HPDE6-E6E7 (cell line): ENCODE data around the gene DMRT3.
"Not testable (repeated sequence)": the region's sequence is repeated elsewhere in the genome, so short reads cannot be mapped to it uniquely, and the experiment has no call there.

Experiments used
- DNase-seq: peaks from one replicate; pipeline ENCODE4 v3.0.0; 2011; ENCODE audit warnings: missing footprints; ENCODE audit errors: extremely low spot score

The DMRT3 gene

DNA sequence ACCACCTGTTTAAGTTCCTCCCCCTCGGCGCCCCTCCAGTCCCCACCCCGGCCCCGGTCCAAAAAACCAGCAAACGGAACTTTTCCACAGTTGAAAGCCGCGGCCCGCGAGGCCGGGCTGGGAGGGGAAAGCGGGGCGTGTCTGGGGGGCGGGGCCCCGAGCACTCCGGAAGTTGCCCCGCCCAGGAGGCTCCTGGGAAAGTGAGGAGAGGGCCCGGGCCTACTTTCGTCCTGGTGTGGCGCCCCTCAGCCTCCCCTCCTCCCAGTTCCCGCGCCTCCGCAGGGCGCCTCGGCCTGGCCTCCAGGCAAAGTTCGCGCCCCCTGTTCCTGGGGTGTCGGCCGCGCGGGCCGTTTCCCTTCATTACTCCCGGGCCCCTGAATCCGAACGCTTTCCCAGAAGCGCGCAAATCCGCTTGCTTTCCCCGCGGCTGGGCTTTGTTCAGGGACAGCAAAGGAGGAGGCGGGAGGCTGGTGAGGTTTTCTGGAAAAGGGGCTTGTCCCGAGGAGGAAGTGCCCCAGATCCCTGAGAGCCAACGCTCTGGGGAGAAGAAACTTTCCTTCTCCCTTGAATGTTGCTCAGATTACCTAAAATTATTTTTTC lies 4.5 kb upstream of the DMRT3 start:
- no peak for DNase-seq

GRCh38 chr9:972501-973294 lies 3.8 kb upstream of the DMRT3 start:
- DNase-seq: no peak

DNA sequence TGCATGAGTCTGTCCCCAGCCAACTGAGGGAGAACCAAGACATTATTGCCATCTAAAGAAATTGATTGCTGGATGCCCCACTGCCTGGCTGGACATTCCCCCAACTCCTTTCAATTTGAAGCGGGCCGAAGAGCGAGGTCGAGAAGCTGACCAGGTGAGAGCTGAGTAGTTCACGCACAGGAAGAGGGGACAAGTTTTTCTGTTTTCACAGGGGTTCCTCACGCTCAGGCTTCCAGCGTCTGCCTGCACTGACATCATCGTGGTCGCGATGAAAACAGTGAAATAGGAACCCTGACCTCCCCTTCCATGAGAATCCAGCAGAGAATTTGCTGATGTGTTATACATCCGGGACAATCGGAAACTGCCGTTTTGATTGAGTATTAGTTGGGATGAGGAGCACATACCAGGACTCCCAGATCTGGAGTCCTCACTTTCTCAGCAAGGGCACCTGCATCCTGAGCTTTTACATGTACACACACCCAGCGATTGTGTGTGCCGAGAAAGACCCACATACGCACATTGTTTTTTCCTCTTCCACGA lies 3.1 kb upstream of the DMRT3 start:
- DNase-seq: no peak

DNA sequence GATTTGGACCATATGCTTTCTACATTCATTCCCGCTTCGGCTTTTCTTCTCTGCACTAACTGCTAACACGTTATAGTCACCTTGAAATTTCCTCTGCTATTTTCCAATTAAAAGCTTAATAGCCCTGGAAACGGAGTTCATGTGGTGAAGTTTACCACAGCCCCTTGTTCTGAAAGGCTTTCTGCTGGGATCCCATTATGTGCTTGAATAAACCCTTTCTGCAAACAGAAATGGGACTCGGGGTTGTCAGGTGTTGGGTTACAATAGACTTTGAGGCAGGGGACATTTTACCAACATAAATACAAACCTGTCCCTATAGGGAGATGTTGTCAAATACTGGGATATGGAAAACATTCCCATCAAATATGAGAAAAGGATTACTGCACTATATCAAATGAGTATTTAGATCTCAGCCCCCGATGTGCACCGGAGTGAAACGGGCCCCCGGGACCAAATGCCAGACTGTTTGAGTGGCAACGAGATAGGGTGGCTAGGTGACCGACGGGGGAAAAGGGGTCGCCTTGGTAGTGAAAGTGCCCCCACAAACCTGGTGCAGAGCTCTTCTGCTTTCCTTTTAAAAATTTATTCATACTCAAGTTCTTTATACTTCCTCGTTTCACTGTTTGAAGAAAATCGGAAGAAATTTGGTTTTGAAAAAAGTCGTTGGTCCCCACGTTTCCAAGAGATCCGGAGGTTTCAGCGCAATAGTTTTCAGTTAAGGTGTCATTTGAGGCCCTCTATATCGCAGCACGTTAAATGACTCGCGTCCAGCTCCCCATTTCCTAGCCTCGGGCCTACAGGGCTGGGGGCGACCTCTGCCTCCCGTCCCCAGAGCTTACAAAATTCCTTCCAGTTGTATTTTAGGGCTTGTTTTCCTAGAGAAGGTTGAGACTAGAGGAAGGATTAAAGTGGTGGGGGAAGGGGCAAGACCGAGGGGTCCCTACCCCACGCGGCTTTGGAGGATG lies 2.1 kb upstream of the DMRT3 start:
- DNase-seq: no peak

- no peak for DNase-seq
Observed at GRCh38 chr9:974996-975739, 1.3 kb upstream of the DMRT3 start.

GRCh38 chr9:975740-976257 lies 656 bp upstream of the DMRT3 start:
- no peak for DNase-seq

- no peak for DNase-seq
Observed at GRCh38 chr9:976943-977837, 735 bp downstream of the DMRT3 start.

DNA sequence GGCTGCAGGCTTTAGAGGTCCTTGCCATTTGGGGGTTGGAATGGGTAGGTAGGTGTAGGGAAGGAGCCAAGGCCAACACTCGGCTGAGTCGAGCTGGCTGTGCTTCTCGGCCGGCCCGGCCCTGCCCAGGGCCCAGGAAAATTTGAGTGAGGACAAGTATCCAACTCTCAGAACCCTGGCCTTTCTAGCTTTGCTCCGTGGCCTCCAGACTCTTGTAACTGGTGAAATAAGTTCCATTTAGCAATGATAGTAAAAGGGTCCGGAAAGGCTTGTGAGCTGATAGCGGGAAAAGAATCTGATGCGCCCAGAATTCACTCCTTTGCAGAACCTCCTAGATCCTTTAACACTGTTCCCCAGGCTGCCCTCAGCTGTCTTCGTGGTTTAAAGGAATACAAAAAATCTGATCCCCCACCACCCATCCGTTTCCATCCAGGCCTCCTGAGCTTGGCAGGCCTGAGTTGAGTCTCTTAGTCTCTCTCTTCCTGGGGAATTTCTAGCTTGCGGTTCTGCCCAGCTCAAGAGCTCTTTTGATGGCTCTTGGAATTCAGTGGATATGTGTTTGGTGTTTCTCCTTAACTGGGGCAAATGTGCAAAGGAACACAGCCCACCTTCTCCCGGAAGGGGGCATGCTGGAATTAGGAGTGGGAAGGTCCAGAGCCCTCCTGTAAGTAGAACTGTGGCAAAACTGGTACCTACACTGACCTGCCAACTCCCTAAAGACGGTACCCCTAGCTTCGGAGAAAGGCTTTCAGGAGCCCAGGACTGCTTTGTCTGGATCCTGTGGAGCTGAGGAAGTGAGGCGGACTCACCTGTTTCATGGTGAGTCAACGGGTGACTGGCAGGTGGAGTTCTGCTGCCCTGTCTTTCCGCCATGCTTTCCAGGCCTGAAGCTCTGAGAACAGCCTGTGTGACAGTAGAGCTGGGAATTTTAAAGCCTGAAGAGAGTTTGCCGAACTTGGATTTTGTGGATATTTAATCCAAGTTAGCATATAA lies 1.7 kb downstream of the DMRT3 start:
- no peak for DNase-seq

DNA sequence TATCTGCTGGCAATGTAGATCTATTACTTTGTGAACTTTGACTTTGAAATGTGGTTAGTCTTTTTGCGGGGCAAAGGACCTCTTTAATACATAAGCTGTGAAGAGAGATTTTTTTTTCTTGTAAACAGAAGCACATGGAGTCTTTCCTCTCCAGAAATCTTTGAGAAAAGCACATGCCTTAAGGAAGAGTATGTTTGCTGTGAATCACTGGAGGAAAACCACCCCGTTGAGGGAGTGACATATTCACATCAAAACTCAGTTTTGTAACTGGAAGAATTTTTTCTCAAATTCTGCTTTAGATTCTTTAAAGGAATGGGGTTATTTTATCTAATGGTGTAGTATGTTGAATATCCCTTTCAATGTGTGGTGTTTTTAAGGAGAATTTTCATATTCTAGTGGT lies 3.5 kb downstream of the DMRT3 start:
- no peak for DNase-seq

DNA sequence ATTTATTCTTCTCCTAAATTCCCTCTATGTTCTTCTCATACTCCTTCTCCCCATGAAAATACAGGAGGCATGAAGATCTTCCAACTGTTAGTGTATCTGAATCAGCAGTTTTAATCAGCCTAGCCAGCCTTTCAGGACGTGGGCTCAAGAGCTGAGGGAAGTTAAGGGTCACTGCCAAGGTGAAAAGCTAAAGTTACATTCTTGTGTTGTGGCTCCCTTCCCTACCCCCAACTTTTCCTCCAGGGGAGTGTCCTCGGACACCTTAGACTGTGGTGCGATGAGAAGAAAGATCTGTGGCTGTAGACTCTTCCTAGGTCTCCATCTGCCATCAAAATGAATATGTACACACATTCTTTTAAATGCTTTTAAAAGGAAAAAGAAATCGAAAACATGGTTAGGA lies 4.2 kb downstream of the DMRT3 start:
- no peak for DNase-seq

- no peak for DNase-seq
Observed at GRCh38 chr9:981491-981898, 5.0 kb downstream of the DMRT3 start.

DNA sequence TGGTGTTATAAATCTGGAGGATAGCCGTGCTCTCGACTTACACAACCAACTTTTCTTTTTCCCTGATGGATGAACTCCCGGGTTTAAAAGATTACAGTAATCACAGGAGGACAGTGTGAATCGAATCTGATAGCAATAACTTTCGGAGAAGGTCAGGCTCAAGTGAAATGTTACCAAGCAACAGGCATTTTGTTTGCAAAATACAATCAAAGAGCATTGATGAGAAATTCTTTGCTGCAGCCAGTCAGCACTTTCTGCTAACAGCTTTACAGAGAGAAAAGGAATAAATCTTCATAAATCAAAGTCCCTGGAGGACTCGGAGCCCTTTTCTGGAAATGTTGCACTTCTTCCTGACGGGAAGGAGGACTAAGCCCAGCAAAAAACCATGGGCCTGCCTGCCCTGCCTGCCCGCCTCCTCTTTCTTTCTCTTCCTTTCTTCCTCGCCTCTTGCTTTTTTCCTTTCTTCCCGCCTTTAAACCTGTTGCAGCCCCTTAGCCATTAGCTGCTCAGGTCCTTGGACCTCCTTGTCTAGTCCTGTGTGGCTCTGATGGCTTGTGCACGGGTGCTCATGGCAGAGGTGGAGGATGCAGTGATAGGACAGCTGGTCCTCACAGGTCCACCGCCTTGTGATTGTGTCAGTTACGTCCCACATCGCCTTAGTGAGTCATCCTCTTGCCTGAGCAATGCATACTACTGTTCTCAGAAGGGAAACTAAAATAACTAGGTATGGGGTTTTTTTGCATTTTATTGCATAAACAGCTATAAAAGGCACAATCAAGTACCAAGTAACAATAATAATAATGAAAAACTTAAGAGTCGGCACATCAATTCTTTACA lies 6.2 kb downstream of the DMRT3 start:
- DNase-seq: no peak

GRCh38 chr9:994005-994404 lies 17.6 kb downstream of the DMRT3 start:
- no peak for DNase-seq

GRCh38 chr9:995192-995591 lies 18.7 kb downstream of the DMRT3 start:
- DNase-seq: no peak

DNA sequence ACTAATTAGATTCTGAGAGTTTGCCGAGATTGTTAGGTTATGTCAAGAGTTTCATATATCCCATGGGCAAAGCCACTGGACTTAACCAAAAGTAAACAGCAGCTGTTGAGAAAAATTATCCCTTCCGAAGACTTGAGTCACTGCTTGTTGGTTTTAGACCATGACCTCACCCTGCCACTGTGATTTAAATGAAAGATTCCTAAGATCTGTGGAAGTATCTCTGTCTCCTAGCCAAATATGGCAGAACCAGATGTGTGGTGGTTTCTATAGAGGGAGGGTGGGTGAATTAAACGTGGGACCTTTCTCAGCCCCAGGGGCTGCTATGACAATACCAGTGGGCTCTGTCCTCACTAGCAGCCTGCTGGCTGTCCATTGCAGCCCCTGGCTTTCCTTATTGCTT lies 19.3 kb downstream of the DMRT3 start:
- no peak for DNase-seq

- DNase-seq: not testable (repeated sequence)
Observed at GRCh38 chr9:998299-999110, 22.1 kb downstream of the DMRT3 start.

DNA sequence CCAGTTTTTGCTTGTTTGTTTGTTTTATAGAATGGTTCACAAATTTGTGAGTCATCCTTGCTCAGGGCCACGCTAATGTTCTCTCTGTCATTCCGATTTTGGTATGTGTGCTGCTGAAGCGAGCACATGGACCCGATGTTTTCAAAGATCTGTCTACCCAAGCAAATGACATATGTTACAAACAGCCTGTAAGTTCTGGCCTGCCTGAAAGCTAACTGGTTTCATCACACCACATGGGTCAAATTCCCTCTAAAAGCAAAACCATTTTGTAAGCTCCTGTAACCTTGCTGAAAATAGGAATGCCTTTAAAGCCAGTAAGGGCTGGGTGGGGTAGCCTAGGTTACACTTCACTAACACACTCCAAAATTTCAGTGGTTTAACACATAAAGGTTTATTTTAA lies 25.4 kb downstream of the DMRT3 start:
- no peak for DNase-seq
